MM.1S (cell line): Measurements from ENCODE around the gene PTCRA.
"Not testable (repeated sequence)": the region's sequence is repeated elsewhere in the genome, so short reads cannot be mapped to it uniquely, and the experiment has no call there.

ENCODE experiments used
- DNase-seq: peaks from one replicate; pipeline ENCODE4 v3.0.0-alpha.2; 2015
- H2AFZ ChIP-seq: fragments of 300-600 bp; sonication (generic); 2 replicates; pipeline ENCODE4 v1.6.0; 2016; ENCODE audit warnings: antibody characterized with exemption, low read length
- H3F3A ChIP-seq: fragments of 300-600 bp; sonication (generic); 2 replicates; pipeline ENCODE4 v1.6.1; 2016; ENCODE audit warnings: mild to moderate bottlenecking, antibody characterized with exemption, low read length, moderate library complexity, mixed read lengths; ENCODE audit not compliant: insufficient read depth
- H3K27ac ChIP-seq: fragments of 300-600 bp; sonication (generic); 2 replicates; pipeline ENCODE4 v1.5.1; 2016; ENCODE audit warnings: mild to moderate bottlenecking, low read length
- H3K27me3 ChIP-seq: fragments of 300-600 bp; sonication (generic); replicated peaks from 2 replicates; pipeline ENCODE4 v1.6.0; 2016; ENCODE audit warnings: low read length; ENCODE audit not compliant: insufficient read depth
- H3K36me3 ChIP-seq: fragments of 300-600 bp; sonication (generic); replicated peaks from 2 replicates; pipeline ENCODE4 v1.6.1; 2016; ENCODE audit warnings: mild to moderate bottlenecking, low read length, mixed read lengths; ENCODE audit not compliant: insufficient read depth
- H3K4me1 ChIP-seq: fragments of 300-600 bp; sonication (generic); 2 replicates; pipeline ENCODE4 v1.6.1; 2016; ENCODE audit warnings: low read length, mixed read lengths
- H3K4me2 ChIP-seq: fragments of 300-600 bp; sonication (generic); 2 replicates; pipeline ENCODE4 v1.6.0; 2016; ENCODE audit warnings: low read depth, low read length
- H3K4me3 ChIP-seq: fragments of 300-600 bp; sonication (generic); 2 replicates; pipeline ENCODE4 v1.5.1; 2016; ENCODE audit warnings: low read length, mixed read lengths
- H3K79me2 ChIP-seq: fragments of 300-600 bp; sonication (generic); 2 replicates; pipeline ENCODE4 v1.6.1; 2016; ENCODE audit warnings: mixed run types, low read length, mixed read lengths
- H3K9ac ChIP-seq: fragments of 300-600 bp; sonication (generic); 2 replicates; pipeline ENCODE4 v1.6.1; 2016; ENCODE audit warnings: low read length, mixed read lengths
- H3K9me2 ChIP-seq: fragments of 300-600 bp; sonication (generic); replicated peaks from 2 replicates; pipeline ENCODE4 v1.6.1; 2016; ENCODE audit warnings: mild to moderate bottlenecking, low read length, mixed read lengths; ENCODE audit not compliant: insufficient read depth
- H3K9me3 ChIP-seq: fragments of 300-600 bp; sonication (generic); replicated peaks from 2 replicates; pipeline ENCODE4 v1.6.1; 2016; ENCODE audit warnings: mild to moderate bottlenecking, low read length, mixed read lengths; ENCODE audit not compliant: insufficient read depth
- H4K20me1 ChIP-seq: fragments of 300-600 bp; sonication (generic); 2 replicates; pipeline ENCODE4 v1.6.1; 2016; ENCODE audit warnings: mild to moderate bottlenecking, low read length, moderate library complexity, mixed read lengths; ENCODE audit not compliant: insufficient read depth
- EZH2 ChIP-seq: fragments of 300-600 bp; sonication (generic); optimal IDR thresholded peaks from 2 replicates; pipeline ENCODE3; 2017; ENCODE audit warnings: low read depth, mild to moderate bottlenecking, antibody characterized with exemption, low read length, mixed read lengths
- EZH2phosphoT487 ChIP-seq: fragments of 300-600 bp; sonication (generic); IDR thresholded peaks from 2 replicates; pipeline ENCODE4 v1.6.1; 2018; ENCODE audit warnings: antibody characterized with exemption, low read length
- TF ChIP-seq, protein P1 (sequence below): fragments of 300-600 bp; sonication (generic); IDR thresholded peaks from 2 replicates; pipeline ENCODE4 v1.5.1; 2016; ENCODE audit warnings: antibody characterized with exemption, low read length, mixed read lengths

Gene PTCRA

DNA sequence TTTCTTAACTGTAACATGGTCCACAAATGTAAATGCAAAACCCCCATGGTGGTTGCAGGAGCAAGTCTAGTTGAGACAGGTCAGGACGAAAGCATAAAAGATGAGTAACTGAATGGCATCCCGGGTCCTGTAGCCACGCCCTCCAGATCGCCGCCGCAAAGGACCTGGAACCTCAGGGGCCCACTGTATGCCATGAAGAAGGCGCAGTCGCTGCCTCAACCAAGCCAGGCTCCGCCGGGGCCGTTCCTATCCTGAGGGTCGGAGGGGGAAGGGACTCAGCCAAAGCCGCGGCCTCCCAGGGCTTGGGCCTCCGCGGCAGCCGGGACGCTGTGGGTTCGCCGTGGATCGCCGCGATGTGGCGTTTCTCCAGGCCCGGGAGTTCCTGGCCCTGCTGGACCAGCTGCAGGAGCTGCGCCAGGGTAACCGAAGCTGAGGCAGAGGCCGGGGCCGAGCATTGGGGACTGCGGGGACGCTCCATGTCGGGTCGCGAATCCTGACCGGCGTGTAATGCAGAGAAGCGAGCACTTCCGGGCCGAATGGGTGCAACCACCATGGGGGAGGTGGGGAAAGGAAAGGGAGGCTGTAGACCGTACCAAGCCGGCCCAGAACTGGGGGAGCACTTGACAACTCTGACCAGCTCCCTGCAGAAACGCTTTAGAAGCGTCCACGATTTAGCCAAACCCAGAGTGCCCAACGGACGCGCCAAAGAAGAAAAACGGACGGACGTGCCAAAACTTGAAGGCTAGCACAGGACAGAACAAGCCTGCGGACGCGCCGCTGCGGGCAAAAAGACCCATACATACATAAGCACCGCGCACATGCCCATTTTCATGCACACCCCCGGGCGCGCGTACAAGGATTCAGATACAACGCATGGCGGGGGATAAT, 25.3 kb upstream of the PTCRA start:
- Histone ChIP-seq H3K27me3 (no peaks in the 10 kb centered on the region), H3K9me2 (no peaks in the 10 kb centered on the region), H3K27ac (peak overlapping the region; percentile 79), H3K9me3 (no peaks in the 10 kb centered on the region), H4K20me1 (no peaks in the 10 kb centered on the region), H3K79me2 (peaks cover 5% of the 10 kb centered on the region), H3K9ac (peak overlapping the region; percentile 76), H3K4me1 (0 out of 2 replicates have a peak, but pooled peaks cover 3% of the 10 kb centered on the region), H3K36me3 (peaks cover 1% of the 10 kb centered on the region; the same call in 1 of the 2 replicates), H3K4me3 (peak overlapping the region; percentile 80), H3K4me2 (peak overlapping the region; percentile 85), H2AFZ (peak overlapping the region; percentile 97), H3F3A (peaks cover 16% of the 10 kb centered on the region)
- peak; percentile 94 for DNase-seq
- TF ChIP-seq EZH2phosphoT487 (no peak), EZH2 (no peak)
- TF ChIP-seq, protein P1, sequence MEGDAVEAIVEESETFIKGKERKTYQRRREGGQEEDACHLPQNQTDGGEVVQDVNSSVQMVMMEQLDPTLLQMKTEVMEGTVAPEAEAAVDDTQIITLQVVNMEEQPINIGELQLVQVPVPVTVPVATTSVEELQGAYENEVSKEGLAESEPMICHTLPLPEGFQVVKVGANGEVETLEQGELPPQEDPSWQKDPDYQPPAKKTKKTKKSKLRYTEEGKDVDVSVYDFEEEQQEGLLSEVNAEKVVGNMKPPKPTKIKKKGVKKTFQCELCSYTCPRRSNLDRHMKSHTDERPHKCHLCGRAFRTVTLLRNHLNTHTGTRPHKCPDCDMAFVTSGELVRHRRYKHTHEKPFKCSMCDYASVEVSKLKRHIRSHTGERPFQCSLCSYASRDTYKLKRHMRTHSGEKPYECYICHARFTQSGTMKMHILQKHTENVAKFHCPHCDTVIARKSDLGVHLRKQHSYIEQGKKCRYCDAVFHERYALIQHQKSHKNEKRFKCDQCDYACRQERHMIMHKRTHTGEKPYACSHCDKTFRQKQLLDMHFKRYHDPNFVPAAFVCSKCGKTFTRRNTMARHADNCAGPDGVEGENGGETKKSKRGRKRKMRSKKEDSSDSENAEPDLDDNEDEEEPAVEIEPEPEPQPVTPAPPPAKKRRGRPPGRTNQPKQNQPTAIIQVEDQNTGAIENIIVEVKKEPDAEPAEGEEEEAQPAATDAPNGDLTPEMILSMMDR: no peak

- Histone ChIP-seq H3K9me3 (no peaks in the 10 kb centered on the region), H3K9ac (peak overlapping the region; percentile 76; the same call in 1 of the 2 replicates), H3K27me3 (no peaks in the 10 kb centered on the region), H2AFZ (peak overlapping the region; percentile 97), H4K20me1 (no peaks in the 10 kb centered on the region), H3K27ac (peak overlapping the region; percentile 79; the same call in 1 of the 2 replicates), H3K4me2 (peak overlapping the region; percentile 85), H3F3A (peaks cover 13% of the 10 kb centered on the region), H3K79me2 (no peaks in the 10 kb centered on the region), H3K36me3 (no peaks in the 10 kb centered on the region), H3K9me2 (no peaks in the 10 kb centered on the region), H3K4me3 (peak overlapping the region; percentile 80), H3K4me1 (0 out of 2 replicates have a peak, but pooled peaks cover 3% of the 10 kb centered on the region)
- no peak for DNase-seq
- TF ChIP-seq, protein P1: no peak
- TF ChIP-seq EZH2phosphoT487 (no peak), EZH2 (no peak)
Measured at GRCh38 chr6:42891199-42891722, 24.6 kb upstream of the PTCRA start.

DNA sequence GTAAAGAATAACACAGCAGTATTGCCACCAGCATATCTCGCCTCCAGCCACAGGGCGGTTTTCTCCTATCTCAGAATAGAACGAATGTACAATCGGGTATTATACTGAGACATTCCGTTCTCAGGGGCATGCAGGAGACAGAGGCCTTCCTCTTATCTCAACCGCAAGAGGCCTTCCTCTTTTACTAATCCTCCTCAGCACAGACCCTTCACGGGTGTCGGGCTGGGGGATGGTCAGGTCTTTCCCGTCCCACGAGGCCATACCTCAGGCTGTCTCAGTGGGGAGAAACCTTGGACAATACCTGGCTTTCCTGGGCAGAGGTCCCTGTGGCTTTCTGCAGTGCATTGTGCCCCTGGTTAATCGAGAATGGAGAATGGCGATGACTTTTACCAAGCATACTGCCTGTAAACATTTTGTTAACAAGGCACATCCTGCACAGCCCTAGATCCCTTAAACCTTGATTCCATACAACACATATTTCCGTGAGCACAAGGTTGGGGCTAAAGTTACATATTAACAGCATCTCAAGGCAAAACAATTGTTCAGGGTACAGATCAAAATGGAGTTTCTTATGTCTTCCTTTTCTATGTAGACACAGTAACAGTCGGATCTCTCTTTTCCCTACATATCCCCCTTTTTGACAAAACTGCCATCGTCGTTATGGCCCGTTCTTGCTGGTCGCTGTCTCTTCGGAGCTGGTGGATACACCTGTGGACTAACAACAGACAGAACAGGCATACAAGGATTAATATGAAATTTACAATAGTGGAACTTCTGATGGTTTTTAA, 21.6 kb upstream of the PTCRA start:
- not testable (repeated sequence) for H3K9me3 ChIP-seq, H3K4me2 ChIP-seq, H3K79me2 ChIP-seq, H3K9ac ChIP-seq, H2AFZ ChIP-seq, DNase-seq, H4K20me1 ChIP-seq, H3K27ac ChIP-seq, H3K9me2 ChIP-seq, H3K27me3 ChIP-seq, H3K36me3 ChIP-seq, H3K4me1 ChIP-seq, H3K4me3 ChIP-seq
- peaks cover 13% of the 10 kb centered on the region for H3F3A ChIP-seq
